K562 (cell line): ENCODE measurements around the gene LIX1L. TPM values are rescaled to one million over a fixed set of nuclear protein-coding genes. Genes with fewer than 3 reads are reported as not detected.
A peak's percentile ranks its signal among the peaks of the same experiment; 100 is the strongest.
"Not testable (repeated sequence)": the region's sequence is repeated elsewhere in the genome, so short reads cannot be mapped to it uniquely, and the experiment has no call there.

ENCODE experiments used
- ATAC-seq: fragments of 200-7000 bp; cut with Tn5 transposase; 3 replicates; pipeline ENCODE4 v1.9.1; 2020; ENCODE audit warnings: moderate library complexity
- BruUV-seq: library from RNA; stranded (reverse); fragments of 400-500 nt; replicated peaks from 2 replicates; lab custom pipeline; 2021; lab: Mats Ljungman, UMichigan
- CTCF ChIA-PET: fragments of 300-600 bp; formaldehyde crosslinking; extraction: SDS; loops from one replicate; lab custom pipeline; 2021; ENCODE audit warnings: low intra/inter-chr PET ratio; lab: Yijun Ruan, JAX
- POLR2A ChIA-PET: fragments of 300-600, 350-650 bp; sonication (Branson Sonifier 250); formaldehyde crosslinking; extraction: SDS; loops from one replicate; lab custom pipeline; 2021; ENCODE audit warnings: antibody characterized with exemption, inconsistent platforms; lab: Yijun Ruan, JAX
- DNase-seq, 4 experiments: peaks; one replicate each; pipeline versions ENCODE4 v3.0.0 to v3.0.0-alpha.2; 2011 to 2018; ENCODE audit warnings: low spot score in 3 of 4, mixed read lengths in 3 of 4; ENCODE audit errors: extremely low read depth in 1 of 4
- FAIRE-seq: peaks from 2 replicates; lab custom pipeline; 2011; peaks lifted over from hg19 to GRCh38; lab: Jason Lieb, UNC
- H2AFZ ChIP-seq: 2 replicates; pipeline ENCODE4 v1.6.0; 2011; ENCODE audit warnings: low read depth, low read length, control low read depth, inconsistent platforms
- H3K27ac ChIP-seq: fragments of 200-600 bp; 3 replicates; pipeline ENCODE4 v1.8.0; 2011; ENCODE audit warnings: low read depth, mild to moderate bottlenecking, control low read depth, inconsistent platforms, low read length, moderate library complexity, mixed read lengths; ENCODE audit errors: extremely low read depth
- H3K27me3 ChIP-seq, 2 experiments: fragments of 300-600 bp in 1 of 2; 2 replicates in 1 of 2; 3 replicates in 1 of 2; pipeline versions ENCODE4 v1.6.0 to v1.8.0; 2011; ENCODE audit warnings: inconsistent platforms in 2 of 2, low read length in 2 of 2, mild to moderate bottlenecking in 1 of 2, mixed read lengths in 1 of 2, moderate library complexity in 1 of 2; ENCODE audit not compliant: control insufficient read depth in 2 of 2, insufficient read depth in 2 of 2
- H3K36me3 ChIP-seq: fragments of 300-600 bp; 3 replicates; pipeline ENCODE4 v1.8.0; 2011; ENCODE audit warnings: mild to moderate bottlenecking, low read length, inconsistent platforms; ENCODE audit not compliant: control insufficient read depth, insufficient read depth
- H3K4me1 ChIP-seq, 2 experiments: fragments of 200-600 bp in 1 of 2; replicated peaks in 1 of 2; 2 replicates in 1 of 2; 3 replicates in 1 of 2; pipeline versions ENCODE4 v1.5.1 to v1.8.0; 2011; ENCODE audit warnings: inconsistent platforms in 2 of 2, low read length in 2 of 2, mild to moderate bottlenecking in 1 of 2, mixed read lengths in 1 of 2, moderate library complexity in 1 of 2; ENCODE audit not compliant: control insufficient read depth in 2 of 2, insufficient read depth in 2 of 2
- H3K4me2 ChIP-seq: 2 replicates; pipeline ENCODE4 v1.6.1; 2011; ENCODE audit warnings: low read length, control low read depth, inconsistent platforms, mixed read lengths; ENCODE audit not compliant: insufficient read depth
- H3K4me3 ChIP-seq: fragments of 200-600 bp; sonication (generic), shearing (Covaris generic); 2 replicates; pipeline ENCODE4 v1.5.1; 2016; ENCODE audit warnings: control low read depth, inconsistent platforms
- H3K79me2 ChIP-seq: fragments of 200-600 bp; 3 replicates; pipeline ENCODE4 v1.8.0; 2011; ENCODE audit warnings: low read length, inconsistent platforms; ENCODE audit not compliant: control insufficient read depth, insufficient read depth
- H3K9ac ChIP-seq, 2 experiments: 2 replicates each; pipeline versions ENCODE4 v1.6.0 to v1.6.1; 2011; ENCODE audit warnings: low read depth in 2 of 2, low read length in 2 of 2, control low read depth in 1 of 2, inconsistent platforms in 1 of 2, mild to moderate bottlenecking in 1 of 2, mixed read lengths in 1 of 2; ENCODE audit not compliant: insufficient read depth in 1 of 2
- H3K9me1 ChIP-seq: one replicate; pipeline ENCODE4 v1.6.0; 2011; ENCODE audit warnings: inconsistent platforms, mild to moderate bottlenecking, low read length, moderate library complexity; ENCODE audit not compliant: control insufficient read depth, insufficient read depth
- H3K9me3 ChIP-seq: replicated peaks from 2 replicates; pipeline ENCODE4 v1.5.1; 2011; ENCODE audit warnings: low read depth, low read length, inconsistent platforms; ENCODE audit not compliant: control insufficient read depth, insufficient read depth
- H4K20me1 ChIP-seq: replicated peaks from 2 replicates; pipeline ENCODE4 v1.6.1; 2011; ENCODE audit warnings: low read length, inconsistent platforms, mixed read lengths; ENCODE audit not compliant: control insufficient read depth, insufficient read depth
- BCOR ChIP-seq: fragments of 450-650 bp; IDR thresholded peaks from 2 replicates; pipeline ENCODE4 v1.6.1; 2016
- CBFA2T3 ChIP-seq: fragments of 450-650 bp; IDR thresholded peaks from 2 replicates; pipeline ENCODE4 v1.6.1; 2017
- CXXC5 ChIP-seq: fragments of 250-450 bp; sonication (Bioruptor Pico); IDR thresholded peaks from 2 replicates; pipeline ENCODE4 v1.8.0; 2022; ENCODE audit warnings: inconsistent platforms, mild to moderate bottlenecking, moderate library complexity
- EP400 ChIP-seq: fragments of 450-650 bp; IDR thresholded peaks from 2 replicates; pipeline ENCODE4 v1.6.1; 2017; ENCODE audit warnings: antibody characterized with exemption, mild to moderate bottlenecking, moderate library complexity
- MTA1 ChIP-seq: fragments of 450-650 bp; IDR thresholded peaks from 2 replicates; pipeline ENCODE4 v1.6.1; 2017; ENCODE audit warnings: borderline replicate concordance
- NR2C1 ChIP-seq, 2 experiments: fragments of 450-650 bp; IDR thresholded peaks; 2 replicates each; pipeline ENCODE4 v1.6.1; 2017; ENCODE audit warnings: mild to moderate bottlenecking in 2 of 2, antibody characterized with exemption in 1 of 2, inconsistent platforms in 1 of 2, missing compliant biosample characterization in 1 of 2, missing genetic modification characterization in 1 of 2
- NR2C2 ChIP-seq, 2 experiments: fragments of 200-800 bp in 1 of 2; sonication (Bioruptor generic) in 1 of 2; sonication (generic) in 1 of 2; formaldehyde crosslinking in 1 of 2; IDR thresholded peaks; 2 replicates each; pipeline versions ENCODE4 v1.6.1 to v1.8.0; 2016 to 2022; ENCODE audit warnings: mild to moderate bottlenecking in 1 of 2, missing compliant biosample characterization in 1 of 2, missing genetic modification characterization in 1 of 2, missing genetic modification reagents in 1 of 2
- SMARCA4 ChIP-seq: fragments of 450-650 bp; IDR thresholded peaks from 2 replicates; pipeline ENCODE4 v1.6.1; 2016
- TARDBP ChIP-seq: fragments of 450-650 bp; IDR thresholded peaks from 2 replicates; pipeline ENCODE4 v1.6.1; 2016
- WGBS: fragments of 100-300 bp; shearing (Covaris generic); methylation state at CpG from one replicate; pipeline ENCODE4 v1.1.6; 2016; ENCODE audit warnings: low coverage, mixed read lengths; ENCODE audit not compliant: insufficient coverage; ENCODE audit errors: missing lambda C conversion rate; 5-methylcytosine and 5-hydroxymethylcytosine counted together
- in situ Hi-C: fragments of 300-500 bp; cut with MboI; formaldehyde crosslinking; loops from 4 replicates; pipeline ENCODE4 v1.15.0; 2018; ENCODE audit warnings: inconsistent platforms, mixed read lengths
- intact Hi-C: fragments of 100-400 bp; cut with micrococcal nuclease; formaldehyde crosslinking; loops from 2 replicates; pipeline ENCODE4 v1.14.2; 2022
- polyA plus RNA-seq, 8 experiments: library from polyadenylated mRNA; depleted of rRNA in 4 of 8; stranded (reverse) in 5 of 8; unstranded in 3 of 8; fragments of >200 nt; fragmentation: Nextera tagmentation in 2 of 8; fragmentation: Illumina TruSeq in 1 of 8; extraction: Ambion mirVana in 2 of 8; extraction: Trizol in 1 of 8; gene quantifications; 2 replicates each; pipeline versions ENCODE4 v1.2.1 to v1.2.3, GENCODE V29; 2011 to 2014; ENCODE audit warnings: inconsistent platforms in 1 of 8, missing spikeins in 1 of 8
- total RNA-seq, 7 experiments: library from RNA; depleted of rRNA in 6 of 7; stranded (reverse); fragments of >200 nt in 6 of 7; fragmentation: Illumina TruSeq in 2 of 7; extraction: Trizol in 2 of 7; gene quantifications; 2 replicates each; pipeline versions ENCODE4 v1.2.1 to v1.2.3, GENCODE V29; 2011 to 2021; ENCODE audit warnings: low replicate concordance in 1 of 7
- TF ChIP-seq, protein P1 (sequence below): fragments of 450-650 bp; IDR thresholded peaks from 2 replicates; pipeline ENCODE4 v1.6.1; 2016; ENCODE audit warnings: low read depth, mild to moderate bottlenecking, moderate library complexity
- TF ChIP-seq, protein P2 (sequence below): sonication (generic); formaldehyde crosslinking; IDR thresholded peaks from 2 replicates; pipeline ENCODE4 v1.8.0; 2022; ENCODE audit warnings: mild to moderate bottlenecking, missing genetic modification reagents
- TF ChIP-seq, protein P3 (sequence below): sonication (generic); formaldehyde crosslinking; IDR thresholded peaks from 2 replicates; pipeline ENCODE4 v1.8.1; 2023; ENCODE audit warnings: mild to moderate bottlenecking, missing genetic modification reagents
- TF ChIP-seq, protein P4 (sequence below): sonication (generic); formaldehyde crosslinking; IDR thresholded peaks from 2 replicates; pipeline ENCODE4 v1.8.1; 2023; ENCODE audit warnings: missing genetic modification reagents, mild to moderate bottlenecking, borderline replicate concordance

LIX1L gene
- total and polyA plus RNA-seq, 9 of the 15 experiments (the other 6 are each of a cell fraction or from before 2014, with no cell fraction given), result 4.6 to 26.5 (median 12.5) TPM

DNA sequence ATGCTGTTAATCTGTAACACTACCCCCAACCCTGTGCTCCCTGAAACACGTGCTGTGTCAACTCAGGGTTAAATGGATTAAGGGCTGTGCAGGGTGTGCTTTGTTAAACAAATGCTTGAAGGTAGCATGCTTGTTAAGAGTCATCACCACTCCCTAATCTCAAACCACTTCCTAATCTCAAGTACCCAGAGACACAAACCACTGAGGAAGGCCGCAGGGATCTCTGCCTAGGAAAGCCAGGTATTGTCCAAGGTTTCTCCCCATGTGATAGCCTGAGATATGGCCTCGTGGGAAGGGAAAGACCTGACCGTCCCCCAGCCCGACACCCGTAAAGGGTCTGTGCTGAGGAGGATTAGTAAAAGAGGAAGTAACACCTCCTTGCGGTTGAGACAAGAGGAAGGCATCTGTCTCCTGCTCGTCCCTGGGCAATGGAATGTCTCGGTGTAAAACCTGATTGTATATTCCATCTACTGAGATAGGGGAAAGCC, 25.3 kb downstream of the LIX1L start:
- H3K4me1 ChIP-seq, result peaks cover 12% of the 10 kb centered on the region in 2 experiments; a peak in 4 of 5 replicates
- CTCF ChIA-PET; H3K9me3 ChIP-seq; BruUV-seq; H2AFZ ChIP-seq; H3K27me3 ChIP-seq; H3K9ac ChIP-seq; H3K4me3 ChIP-seq; H4K20me1 ChIP-seq; H3K79me2 ChIP-seq; ATAC-seq; in situ Hi-C loops; H3K9me1 ChIP-seq; TF ChIP-seq NR2C2 (CRISPR knock-in tag; IDR thresholded peaks at IDR 0.05); NR2C1 (IDR thresholded peaks at IDR 0.05): not testable (repeated sequence)
- DNase-seq (peak in 1 of 4 experiments; percentile 89), FAIRE-seq (peak; percentile 90)
- H3K36me3 ChIP-seq, result peaks cover 16% of the 10 kb centered on the region; the same call in 1 of the 3 replicates
- H3K27ac ChIP-seq, result peak overlapping the region; percentile 46; the same call in 2 of the 3 replicates
- POLR2A ChIA-PET, result interaction anchor here (0.7 kb wide), 1 partner anchor 23 kb away, joined by 3 read pairs; no protein-coding TSS in a partner anchor
- intact Hi-C loops, result loop anchor here (2.0 kb wide), 1 partner anchor 24 kb away; no protein-coding TSS in a partner anchor
- peak overlapping the region; percentile 15; the same call in 1 of the 2 replicates for H3K4me2 ChIP-seq
- under 1% methylated on average over 7 of the region's 9 CpGs for WGBS
- peak; percentile 81 for TF ChIP-seq TARDBP
- peak; percentile 98 for TF ChIP-seq CXXC5 (CRISPR knock-in tag)
- peak; percentile 61; the same call in 1 of the 2 replicates for TF ChIP-seq EP400
- TF ChIP-seq, protein P1, sequence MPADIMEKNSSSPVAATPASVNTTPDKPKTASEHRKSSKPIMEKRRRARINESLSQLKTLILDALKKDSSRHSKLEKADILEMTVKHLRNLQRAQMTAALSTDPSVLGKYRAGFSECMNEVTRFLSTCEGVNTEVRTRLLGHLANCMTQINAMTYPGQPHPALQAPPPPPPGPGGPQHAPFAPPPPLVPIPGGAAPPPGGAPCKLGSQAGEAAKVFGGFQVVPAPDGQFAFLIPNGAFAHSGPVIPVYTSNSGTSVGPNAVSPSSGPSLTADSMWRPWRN, result peak; percentile 97
- TF ChIP-seq, protein P2, sequence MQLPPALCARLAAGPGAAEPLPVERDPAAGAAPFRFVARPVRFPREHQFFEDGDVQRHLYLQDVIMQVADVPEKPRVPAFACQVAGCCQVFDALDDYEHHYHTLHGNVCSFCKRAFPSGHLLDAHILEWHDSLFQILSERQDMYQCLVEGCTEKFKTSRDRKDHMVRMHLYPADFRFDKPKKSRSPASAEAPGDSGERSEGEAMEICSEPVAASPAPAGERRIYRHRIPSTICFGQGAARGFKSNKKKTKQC (CRISPR knock-in tag), result peak; percentile 17; the same call in 1 of the 2 replicates
- TF ChIP-seq SMARCA4, result peak; percentile 94
- TF ChIP-seq BCOR, result peak; percentile 82
- TF ChIP-seq MTA1, result peak; percentile 86
- peak; percentile 41; the same call in 1 of the 2 replicates for TF ChIP-seq NR2C2 (tag; IDR thresholded peaks at IDR 0.05)
- TF ChIP-seq, protein P3, sequence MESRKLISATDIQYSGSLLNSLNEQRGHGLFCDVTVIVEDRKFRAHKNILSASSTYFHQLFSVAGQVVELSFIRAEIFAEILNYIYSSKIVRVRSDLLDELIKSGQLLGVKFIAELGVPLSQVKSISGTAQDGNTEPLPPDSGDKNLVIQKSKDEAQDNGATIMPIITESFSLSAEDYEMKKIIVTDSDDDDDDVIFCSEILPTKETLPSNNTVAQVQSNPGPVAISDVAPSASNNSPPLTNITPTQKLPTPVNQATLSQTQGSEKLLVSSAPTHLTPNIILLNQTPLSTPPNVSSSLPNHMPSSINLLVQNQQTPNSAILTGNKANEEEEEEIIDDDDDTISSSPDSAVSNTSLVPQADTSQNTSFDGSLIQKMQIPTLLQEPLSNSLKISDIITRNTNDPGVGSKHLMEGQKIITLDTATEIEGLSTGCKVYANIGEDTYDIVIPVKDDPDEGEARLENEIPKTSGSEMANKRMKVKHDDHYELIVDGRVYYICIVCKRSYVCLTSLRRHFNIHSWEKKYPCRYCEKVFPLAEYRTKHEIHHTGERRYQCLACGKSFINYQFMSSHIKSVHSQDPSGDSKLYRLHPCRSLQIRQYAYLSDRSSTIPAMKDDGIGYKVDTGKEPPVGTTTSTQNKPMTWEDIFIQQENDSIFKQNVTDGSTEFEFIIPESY, result peak; percentile 64; the same call in 1 of the 2 replicates
- TF ChIP-seq CBFA2T3, result peak; percentile 98
- TF ChIP-seq, protein P4, sequence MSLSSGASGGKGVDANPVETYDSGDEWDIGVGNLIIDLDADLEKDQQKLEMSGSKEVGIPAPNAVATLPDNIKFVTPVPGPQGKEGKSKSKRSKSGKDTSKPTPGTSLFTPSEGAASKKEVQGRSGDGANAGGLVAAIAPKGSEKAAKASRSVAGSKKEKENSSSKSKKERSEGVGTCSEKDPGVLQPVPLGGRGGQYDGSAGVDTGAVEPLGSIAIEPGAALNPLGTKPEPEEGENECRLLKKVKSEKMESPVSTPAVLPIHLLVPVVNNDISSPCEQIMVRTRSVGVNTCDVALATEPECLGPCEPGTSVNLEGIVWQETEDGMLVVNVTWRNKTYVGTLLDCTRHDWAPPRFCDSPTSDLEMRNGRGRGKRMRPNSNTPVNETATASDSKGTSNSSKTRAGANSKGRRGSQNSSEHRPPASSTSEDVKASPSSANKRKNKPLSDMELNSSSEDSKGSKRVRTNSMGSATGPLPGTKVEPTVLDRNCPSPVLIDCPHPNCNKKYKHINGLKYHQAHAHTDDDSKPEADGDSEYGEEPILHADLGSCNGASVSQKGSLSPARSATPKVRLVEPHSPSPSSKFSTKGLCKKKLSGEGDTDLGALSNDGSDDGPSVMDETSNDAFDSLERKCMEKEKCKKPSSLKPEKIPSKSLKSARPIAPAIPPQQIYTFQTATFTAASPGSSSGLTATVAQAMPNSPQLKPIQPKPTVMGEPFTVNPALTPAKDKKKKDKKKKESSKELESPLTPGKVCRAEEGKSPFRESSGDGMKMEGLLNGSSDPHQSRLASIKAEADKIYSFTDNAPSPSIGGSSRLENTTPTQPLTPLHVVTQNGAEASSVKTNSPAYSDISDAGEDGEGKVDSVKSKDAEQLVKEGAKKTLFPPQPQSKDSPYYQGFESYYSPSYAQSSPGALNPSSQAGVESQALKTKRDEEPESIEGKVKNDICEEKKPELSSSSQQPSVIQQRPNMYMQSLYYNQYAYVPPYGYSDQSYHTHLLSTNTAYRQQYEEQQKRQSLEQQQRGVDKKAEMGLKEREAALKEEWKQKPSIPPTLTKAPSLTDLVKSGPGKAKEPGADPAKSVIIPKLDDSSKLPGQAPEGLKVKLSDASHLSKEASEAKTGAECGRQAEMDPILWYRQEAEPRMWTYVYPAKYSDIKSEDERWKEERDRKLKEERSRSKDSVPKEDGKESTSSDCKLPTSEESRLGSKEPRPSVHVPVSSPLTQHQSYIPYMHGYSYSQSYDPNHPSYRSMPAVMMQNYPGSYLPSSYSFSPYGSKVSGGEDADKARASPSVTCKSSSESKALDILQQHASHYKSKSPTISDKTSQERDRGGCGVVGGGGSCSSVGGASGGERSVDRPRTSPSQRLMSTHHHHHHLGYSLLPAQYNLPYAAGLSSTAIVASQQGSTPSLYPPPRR (CRISPR knock-in tag), result peak; percentile 86; the same call in 1 of the 2 replicates
- TF ChIP-seq NR2C1 (tag; IDR thresholded peaks at IDR 0.05), result peak; percentile 61
